HepG2 (cell line): ENCODE data around the gene C20orf204. TPM values are rescaled to one million over a fixed set of nuclear protein-coding genes. Genes with fewer than 3 reads are reported as not detected.

ENCODE experiments used
- EEA1 ChIP-seq: sonication (generic); formaldehyde crosslinking; IDR thresholded peaks from 2 replicates; pipeline ENCODE4 v1.5.1; 2020; ENCODE audit warnings: mild to moderate bottlenecking, missing genetic modification reagents, borderline replicate concordance
- IRF9 ChIP-seq: sonication (generic); formaldehyde crosslinking; IDR thresholded peaks from 2 replicates; pipeline ENCODE4 v1.8.0; 2022; ENCODE audit warnings: missing genetic modification reagents, mild to moderate bottlenecking, borderline replicate concordance
- PAF1 ChIP-seq: IDR thresholded peaks from 2 replicates; pipeline ENCODE4 v1.6.1; 2016; ENCODE audit warnings: missing genetic modification reagents, missing compliant biosample characterization
- PHF5A ChIP-seq: IDR thresholded peaks from one replicate; pipeline ENCODE4 v1.6.1; 2018; ENCODE audit warnings: low read depth, missing genetic modification reagents; ENCODE audit not compliant: unreplicated experiment
- RELA ChIP-seq: sonication (generic); formaldehyde crosslinking; IDR thresholded peaks from 2 replicates; pipeline ENCODE4 v1.4.0; 2020; ENCODE audit warnings: missing genetic modification reagents
- REPIN1 ChIP-seq: sonication (generic); formaldehyde crosslinking; IDR thresholded peaks from 2 replicates; pipeline ENCODE4 v1.8.0; 2022; ENCODE audit warnings: missing genetic modification reagents, low read depth, mild to moderate bottlenecking, borderline replicate concordance
- TAF1 ChIP-seq: sonication (generic); formaldehyde crosslinking; IDR thresholded peaks from 2 replicates; pipeline ENCODE4 v1.4.0; 2020; ENCODE audit warnings: missing genetic modification reagents
- TAF15 ChIP-seq: fragments of 200-400 bp; formaldehyde crosslinking; IDR thresholded peaks from one replicate; pipeline ENCODE4 v1.6.1; 2018; ENCODE audit warnings: mild to moderate bottlenecking, low read depth, low read length; ENCODE audit not compliant: poor library complexity, severe bottlenecking
- TARDBP ChIP-seq: sonication (generic); formaldehyde crosslinking; IDR thresholded peaks from 2 replicates; pipeline ENCODE4 v1.8.0; 2022; ENCODE audit warnings: mild to moderate bottlenecking, missing genetic modification reagents
- TCF12 ChIP-seq, 2 experiments: fragments of 450-650 bp in 1 of 2; sonication (generic) in 1 of 2; formaldehyde crosslinking in 1 of 2; IDR thresholded peaks; 2 replicates each; pipeline versions ENCODE4 v1.6.1 to v1.8.0; 2017 to 2022; ENCODE audit warnings: antibody characterized with exemption in 1 of 2, mild to moderate bottlenecking in 1 of 2, missing genetic modification reagents in 1 of 2, moderate library complexity in 1 of 2
- TGIF2 ChIP-seq: IDR thresholded peaks from 2 replicates; pipeline ENCODE4 v1.6.1; 2016; ENCODE audit warnings: control low read depth, missing compliant biosample characterization
- ZNF550 ChIP-seq: sonication (generic); formaldehyde crosslinking; IDR thresholded peaks from 2 replicates; pipeline ENCODE4 v1.4.0; 2020; ENCODE audit warnings: mild to moderate bottlenecking, missing genetic modification reagents, borderline replicate concordance
- ZNF598 ChIP-seq: sonication (generic); formaldehyde crosslinking; IDR thresholded peaks from 2 replicates; pipeline ENCODE4 v1.5.1; 2020; ENCODE audit warnings: mild to moderate bottlenecking, missing genetic modification reagents, borderline replicate concordance
- ZNF619 ChIP-seq: sonication (generic); formaldehyde crosslinking; IDR thresholded peaks from 2 replicates; pipeline ENCODE4 v1.4.0; 2020; ENCODE audit warnings: mild to moderate bottlenecking, missing genetic modification reagents
- ZNF781 ChIP-seq: sonication (generic); formaldehyde crosslinking; IDR thresholded peaks from 2 replicates; pipeline ENCODE4 v1.5.1; 2020; ENCODE audit warnings: borderline replicate concordance, mild to moderate bottlenecking, missing genetic modification reagents; ENCODE audit errors: not compliant biosample characterization
- polyA plus RNA-seq, 8 experiments: library from polyadenylated mRNA; depleted of rRNA in 3 of 8; stranded (reverse) in 7 of 8; unstranded in 1 of 8; fragments of >200 nt; fragmentation: Illumina TruSeq in 4 of 8; extraction: Trizol in 4 of 8; gene quantifications; 2 replicates each; pipeline versions ENCODE4 v1.2.1 to v1.2.3, GENCODE V29; 2011 to 2016; ENCODE audit warnings: low read depth in 4 of 8, missing spikeins in 1 of 8, mixed read lengths in 1 of 8; ENCODE audit not compliant: insufficient read depth in 1 of 8
- total RNA-seq, 5 experiments: library from RNA; depleted of rRNA; stranded (reverse); fragments of >200 nt; fragmentation: Illumina TruSeq; extraction: Trizol; gene quantifications; 2 replicates each; pipeline ENCODE4 v1.2.3, GENCODE V29; 2016; ENCODE audit warnings: low read depth in 1 of 5
- TF ChIP-seq, protein P1 (sequence below), 2 experiments: fragments of 450-650 bp in 1 of 2; sonication (generic) in 1 of 2; formaldehyde crosslinking in 1 of 2; IDR thresholded peaks; 2 replicates each; pipeline versions ENCODE4 v1.6.1 to v1.8.0; 2016 to 2022; ENCODE audit warnings: antibody characterized with exemption in 1 of 2, mild to moderate bottlenecking in 1 of 2, missing genetic modification reagents in 1 of 2

C20orf204 gene
- total and polyA plus RNA-seq, 2 of the 13 experiments (the other 11 are each of a cell fraction or from before 2014, with no cell fraction given) = 22.1 to 80.0 TPM

DNA sequence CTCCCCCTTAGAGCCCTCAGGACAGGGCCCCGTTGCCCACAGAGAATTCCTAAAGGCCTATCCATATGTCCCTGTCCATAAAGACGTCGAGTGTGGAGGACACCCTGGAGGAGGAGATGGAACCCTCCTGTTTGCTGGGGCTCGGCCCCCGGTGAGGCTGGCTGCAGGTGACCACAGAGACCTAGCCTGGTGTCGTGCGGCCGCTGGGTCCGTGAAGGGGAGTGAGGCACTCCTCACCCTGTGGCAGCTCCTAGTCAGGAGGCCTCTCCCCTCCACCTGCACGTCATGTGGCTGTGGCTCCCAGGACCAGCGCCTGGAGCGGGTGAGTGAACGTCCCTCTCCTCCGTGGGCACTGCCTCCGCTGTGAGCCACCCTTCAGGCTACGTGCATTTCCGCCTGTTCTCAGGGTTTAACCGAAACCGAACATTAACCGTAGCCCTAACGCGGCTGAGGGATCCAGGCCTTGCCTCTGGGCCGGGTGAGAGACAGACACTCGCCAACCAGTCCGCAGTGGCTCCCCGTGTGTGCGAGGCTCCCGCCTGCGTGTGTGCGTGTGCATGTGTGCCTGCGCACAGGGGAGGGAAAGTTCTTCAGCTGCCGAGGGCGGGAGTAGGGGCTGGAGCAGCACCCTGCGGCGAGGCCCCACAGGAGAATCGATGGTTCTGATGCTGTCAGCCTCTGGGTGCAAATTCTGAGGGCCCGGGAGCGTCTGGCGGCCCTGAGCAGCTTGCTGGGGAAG is 21.1 kb downstream of the C20orf204 start (continued):
- TF ChIP-seq TAF15 (no peak), ZNF550 (CRISPR knock-in tag) (peak; percentile 78; the same call in 1 of the 2 replicates), PHF5A (CRISPR knock-in tag) (peak; percentile 6), ZNF781 (CRISPR knock-in tag) (peak; percentile 90), PAF1 (CRISPR knock-in tag) (no peak), EEA1 (CRISPR knock-in tag) (0 out of 2 replicates have a peak, but pooled peaks have one; percentile 52), TAF1 (CRISPR knock-in tag) (peak; percentile 4; the same call in 1 of the 2 replicates), TGIF2 (CRISPR knock-in tag) (peak; percentile 59; the same call in 1 of the 2 replicates), TCF12 (IDR thresholded peaks at IDR 0.05) (no peak), TCF12 (CRISPR knock-in tag; IDR thresholded peaks at IDR 0.05) (0 out of 2 replicates have a peak, but pooled peaks have one; percentile 44), IRF9 (peak; percentile 53; the same call in 1 of the 2 replicates), ZNF619 (CRISPR knock-in tag) (0 out of 2 replicates have a peak, but pooled peaks have one; percentile 29), TARDBP (CRISPR knock-in tag) (peak; percentile 32; the same call in 1 of the 2 replicates), RELA (CRISPR knock-in tag) (no peak), REPIN1 (CRISPR knock-in tag) (no peak), ZNF598 (CRISPR knock-in tag) (peak; percentile 6; the same call in 1 of the 2 replicates)
- TF ChIP-seq, protein P1, sequence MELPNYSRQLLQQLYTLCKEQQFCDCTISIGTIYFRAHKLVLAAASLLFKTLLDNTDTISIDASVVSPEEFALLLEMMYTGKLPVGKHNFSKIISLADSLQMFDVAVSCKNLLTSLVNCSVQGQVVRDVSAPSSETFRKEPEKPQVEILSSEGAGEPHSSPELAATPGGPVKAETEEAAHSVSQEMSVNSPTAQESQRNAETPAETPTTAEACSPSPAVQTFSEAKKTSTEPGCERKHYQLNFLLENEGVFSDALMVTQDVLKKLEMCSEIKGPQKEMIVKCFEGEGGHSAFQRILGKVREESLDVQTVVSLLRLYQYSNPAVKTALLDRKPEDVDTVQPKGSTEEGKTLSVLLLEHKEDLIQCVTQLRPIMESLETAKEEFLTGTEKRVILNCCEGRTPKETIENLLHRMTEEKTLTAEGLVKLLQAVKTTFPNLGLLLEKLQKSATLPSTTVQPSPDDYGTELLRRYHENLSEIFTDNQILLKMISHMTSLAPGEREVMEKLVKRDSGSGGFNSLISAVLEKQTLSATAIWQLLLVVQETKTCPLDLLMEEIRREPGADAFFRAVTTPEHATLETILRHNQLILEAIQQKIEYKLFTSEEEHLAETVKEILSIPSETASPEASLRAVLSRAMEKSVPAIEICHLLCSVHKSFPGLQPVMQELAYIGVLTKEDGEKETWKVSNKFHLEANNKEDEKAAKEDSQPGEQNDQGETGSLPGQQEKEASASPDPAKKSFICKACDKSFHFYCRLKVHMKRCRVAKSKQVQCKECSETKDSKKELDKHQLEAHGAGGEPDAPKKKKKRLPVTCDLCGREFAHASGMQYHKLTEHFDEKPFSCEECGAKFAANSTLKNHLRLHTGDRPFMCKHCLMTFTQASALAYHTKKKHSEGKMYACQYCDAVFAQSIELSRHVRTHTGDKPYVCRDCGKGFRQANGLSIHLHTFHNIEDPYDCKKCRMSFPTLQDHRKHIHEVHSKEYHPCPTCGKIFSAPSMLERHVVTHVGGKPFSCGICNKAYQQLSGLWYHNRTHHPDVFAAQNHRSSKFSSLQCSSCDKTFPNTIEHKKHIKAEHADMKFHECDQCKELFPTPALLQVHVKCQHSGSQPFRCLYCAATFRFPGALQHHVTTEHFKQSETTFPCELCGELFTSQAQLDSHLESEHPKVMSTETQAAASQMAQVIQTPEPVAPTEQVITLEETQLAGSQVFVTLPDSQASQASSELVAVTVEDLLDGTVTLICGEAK (IDR thresholded peaks at IDR 0.05) = no peak
- TF ChIP-seq, protein P1 (CRISPR knock-in tag; IDR thresholded peaks at IDR 0.05) = peak; percentile 82
